Activated naive CD8-positive, alpha-beta T cell (primary cell): ENCODE data around the gene NRK.
"Not testable (repeated sequence)": the region's sequence is repeated elsewhere in the genome, so short reads cannot be mapped to it uniquely, and the experiment has no call there.

Experiments
- H3K27ac Mint-ChIP-seq: one replicate; pipeline ENCODE4 v1.8.0; 2021; ENCODE audit warnings: mixed read lengths
- H3K27me3 Mint-ChIP-seq: one replicate; pipeline ENCODE4 v1.8.0; 2021; ENCODE audit warnings: mixed read lengths
- H3K36me3 Mint-ChIP-seq: one replicate; pipeline ENCODE4 v1.8.0; 2021; ENCODE audit warnings: mixed read lengths
- H3K4me1 Mint-ChIP-seq: one replicate; pipeline ENCODE4 v1.8.0; 2021; ENCODE audit warnings: low read depth, mixed read lengths
- H3K4me3 Mint-ChIP-seq: one replicate; pipeline ENCODE4 v1.8.0; 2021; ENCODE audit warnings: mild to moderate bottlenecking, mixed read lengths
- H3K9me3 Mint-ChIP-seq: one replicate; pipeline ENCODE4 v1.8.0; 2021; ENCODE audit warnings: low read depth, mixed read lengths

Gene NRK

GRCh38 chrX:105975382-105975781 lies 153.0 kb downstream of the NRK start:
- H3K4me3 Mint-ChIP-seq: no peak overlapping the region
- H3K27me3 Mint-ChIP-seq: no peaks in the 10 kb centered on the region
- H3K9me3 Mint-ChIP-seq: peaks cover 5% of the 10 kb centered on the region
- no peak overlapping the region for H3K27ac Mint-ChIP-seq
- H3K4me1 Mint-ChIP-seq: no peaks in the 10 kb centered on the region
- H3K36me3 Mint-ChIP-seq: no peaks in the 10 kb centered on the region

DNA sequence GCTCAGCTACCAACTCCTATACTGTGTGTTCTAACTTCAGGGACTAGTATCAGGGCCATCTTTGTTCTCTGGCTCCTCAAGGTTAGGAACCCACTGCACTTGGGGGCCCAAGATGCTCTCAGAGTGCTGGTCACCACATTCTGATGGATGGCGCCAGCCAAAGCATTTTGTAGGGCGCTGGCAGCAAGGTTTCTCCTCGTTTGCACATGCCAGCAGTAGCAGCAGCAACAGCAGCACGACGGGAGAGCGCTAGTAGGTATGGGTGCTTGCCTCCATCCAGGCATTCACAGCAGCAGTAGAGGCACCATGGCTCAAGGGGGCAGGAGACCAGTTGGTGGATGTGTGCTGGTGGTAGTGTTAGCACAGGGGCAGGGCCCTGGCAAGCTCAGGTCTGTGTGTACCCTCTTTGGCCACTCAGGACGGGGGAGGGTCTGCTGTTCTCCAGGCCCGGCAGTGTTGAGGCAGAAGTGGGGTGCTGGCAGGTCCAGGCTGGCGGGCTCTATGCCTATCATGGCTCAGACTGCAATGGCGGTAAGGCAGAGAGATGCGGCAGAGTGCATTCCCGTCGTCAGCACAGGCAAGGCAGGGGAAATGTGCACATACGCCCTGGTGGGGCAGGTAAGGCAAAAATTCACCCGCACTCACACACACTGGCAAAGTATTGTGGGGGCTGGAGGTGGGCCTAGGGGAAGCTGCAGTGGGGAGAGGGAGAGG lies 159.6 kb downstream of the NRK start:
- no peaks in the 10 kb centered on the region for H3K36me3 Mint-ChIP-seq
- H3K9me3 Mint-ChIP-seq: peaks cover 5% of the 10 kb centered on the region
- H3K4me1 Mint-ChIP-seq: no peaks in the 10 kb centered on the region
- no peak overlapping the region for H3K4me3 Mint-ChIP-seq
- no peak overlapping the region for H3K27ac Mint-ChIP-seq
- H3K27me3 Mint-ChIP-seq: no peaks in the 10 kb centered on the region

GRCh38 chrX:105988487-105988886 lies 166.1 kb downstream of the NRK start:
- H3K27me3 Mint-ChIP-seq, H3K4me1 Mint-ChIP-seq, H3K36me3 Mint-ChIP-seq, H3K4me3 Mint-ChIP-seq, H3K27ac Mint-ChIP-seq, H3K9me3 Mint-ChIP-seq: not testable (repeated sequence)

DNA sequence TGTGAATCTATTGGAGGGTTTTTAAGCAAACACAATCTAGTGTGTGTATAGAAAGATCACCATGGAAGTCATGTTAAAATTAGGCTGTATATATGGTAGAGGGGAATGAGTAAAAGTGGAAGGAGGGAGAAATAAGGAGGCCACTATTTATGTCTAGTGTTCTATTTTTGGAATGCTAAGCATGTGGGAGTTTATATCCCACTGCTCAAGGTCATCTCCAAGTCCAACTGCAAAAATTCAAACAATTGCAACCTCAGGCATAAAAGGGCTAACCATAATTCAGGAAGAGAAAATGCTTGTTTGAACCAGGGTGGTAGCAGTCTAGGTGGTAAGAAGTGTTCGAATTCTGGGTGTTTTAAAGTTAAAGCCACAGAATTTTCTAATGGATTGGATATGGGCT lies 177.0 kb downstream of the NRK start:
- H3K27me3 Mint-ChIP-seq: no peaks in the 10 kb centered on the region
- no peak overlapping the region for H3K4me3 Mint-ChIP-seq
- H3K9me3 Mint-ChIP-seq: no peaks in the 10 kb centered on the region
- no peak overlapping the region for H3K27ac Mint-ChIP-seq
- no peaks in the 10 kb centered on the region for H3K4me1 Mint-ChIP-seq
- H3K36me3 Mint-ChIP-seq: no peaks in the 10 kb centered on the region

GRCh38 chrX:106000203-106000602 lies 177.9 kb downstream of the NRK start:
- Mint-ChIP-seq H3K4me3 (no peak overlapping the region), H3K27me3 (no peaks in the 10 kb centered on the region), H3K27ac (no peak overlapping the region), H3K9me3 (no peaks in the 10 kb centered on the region), H3K4me1 (no peaks in the 10 kb centered on the region), H3K36me3 (no peaks in the 10 kb centered on the region)

GRCh38 chrX:106000609-106001008 lies 178.3 kb downstream of the NRK start:
- not testable (repeated sequence) for H3K9me3 Mint-ChIP-seq, H3K27ac Mint-ChIP-seq, H3K36me3 Mint-ChIP-seq, H3K4me1 Mint-ChIP-seq, H3K27me3 Mint-ChIP-seq, H3K4me3 Mint-ChIP-seq

GRCh38 chrX:106005684-106006083 lies 183.3 kb downstream of the NRK start:
- H3K9me3 Mint-ChIP-seq: no peaks in the 10 kb centered on the region
- no peaks in the 10 kb centered on the region for H3K4me1 Mint-ChIP-seq
- H3K27ac Mint-ChIP-seq: no peak overlapping the region
- H3K36me3 Mint-ChIP-seq: no peaks in the 10 kb centered on the region
- H3K27me3 Mint-ChIP-seq: no peaks in the 10 kb centered on the region
- no peak overlapping the region for H3K4me3 Mint-ChIP-seq

DNA sequence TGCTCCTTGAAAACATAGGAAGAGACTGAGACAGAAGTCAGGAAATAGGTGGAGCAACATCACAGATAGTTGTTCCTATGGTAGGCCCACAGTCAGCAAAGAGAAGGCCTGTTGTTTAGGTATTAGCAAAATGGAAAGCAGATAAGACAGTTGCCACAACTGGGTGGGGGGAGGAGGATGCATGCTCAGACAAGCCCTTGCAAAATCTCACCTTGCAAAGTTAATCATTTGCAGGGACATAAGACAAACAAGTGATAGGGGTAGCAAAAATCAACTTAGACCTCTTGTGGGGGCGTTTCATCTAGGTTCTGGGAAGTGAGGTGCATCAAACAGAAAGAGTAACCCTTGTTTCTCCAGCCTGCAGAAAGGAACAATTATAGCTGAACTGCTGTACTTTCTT lies 185.5 kb downstream of the NRK start:
- Mint-ChIP-seq H3K9me3 (no peaks in the 10 kb centered on the region), H3K27ac (no peak overlapping the region), H3K4me1 (no peaks in the 10 kb centered on the region), H3K27me3 (no peaks in the 10 kb centered on the region), H3K4me3 (no peak overlapping the region), H3K36me3 (no peaks in the 10 kb centered on the region)
